WTC11 (cell line): ENCODE results near the gene NPTX1.

Source experiments
- JUN ChIP-seq: sonication (generic); formaldehyde crosslinking; IDR thresholded peaks from 2 replicates; pipeline ENCODE4 v1.8.0; 2023; ENCODE audit warnings: mild to moderate bottlenecking, missing genetic modification reagents
- TF ChIP-seq, protein P1 (sequence below): fragments of 200-600 bp; IDR thresholded peaks from 2 replicates; pipeline ENCODE4 v1.8.0; 2022; ENCODE audit warnings: antibody characterized with exemption

DNA sequence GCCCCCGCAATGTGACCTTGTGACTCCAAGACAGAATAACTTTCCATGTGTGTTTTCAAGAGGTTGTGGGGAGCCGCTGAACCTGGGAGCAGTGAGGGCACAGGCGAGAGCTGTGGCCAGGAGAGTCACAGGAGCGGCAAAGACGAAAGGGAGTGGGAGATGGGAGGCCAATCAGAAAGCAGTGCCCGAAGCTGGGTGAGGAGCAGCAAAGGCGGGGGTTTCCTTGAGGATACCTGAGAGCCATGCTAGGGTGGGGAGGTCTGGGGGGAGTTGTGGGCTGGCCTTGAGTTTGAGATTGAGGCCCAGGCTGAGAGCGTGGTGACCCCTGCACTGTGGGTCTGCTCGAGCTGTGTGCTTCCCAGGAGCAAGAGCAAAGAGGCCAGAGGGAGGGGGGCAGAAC, 23.2 kb upstream of the NPTX1 start:
- TF ChIP-seq, protein P1, sequence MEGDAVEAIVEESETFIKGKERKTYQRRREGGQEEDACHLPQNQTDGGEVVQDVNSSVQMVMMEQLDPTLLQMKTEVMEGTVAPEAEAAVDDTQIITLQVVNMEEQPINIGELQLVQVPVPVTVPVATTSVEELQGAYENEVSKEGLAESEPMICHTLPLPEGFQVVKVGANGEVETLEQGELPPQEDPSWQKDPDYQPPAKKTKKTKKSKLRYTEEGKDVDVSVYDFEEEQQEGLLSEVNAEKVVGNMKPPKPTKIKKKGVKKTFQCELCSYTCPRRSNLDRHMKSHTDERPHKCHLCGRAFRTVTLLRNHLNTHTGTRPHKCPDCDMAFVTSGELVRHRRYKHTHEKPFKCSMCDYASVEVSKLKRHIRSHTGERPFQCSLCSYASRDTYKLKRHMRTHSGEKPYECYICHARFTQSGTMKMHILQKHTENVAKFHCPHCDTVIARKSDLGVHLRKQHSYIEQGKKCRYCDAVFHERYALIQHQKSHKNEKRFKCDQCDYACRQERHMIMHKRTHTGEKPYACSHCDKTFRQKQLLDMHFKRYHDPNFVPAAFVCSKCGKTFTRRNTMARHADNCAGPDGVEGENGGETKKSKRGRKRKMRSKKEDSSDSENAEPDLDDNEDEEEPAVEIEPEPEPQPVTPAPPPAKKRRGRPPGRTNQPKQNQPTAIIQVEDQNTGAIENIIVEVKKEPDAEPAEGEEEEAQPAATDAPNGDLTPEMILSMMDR = no peak
- TF ChIP-seq JUN (CRISPR knock-in tag) = no peak
